GM19324 (cell line): ENCODE results near the gene KRT35.

ENCODE experiments used
- ATAC-seq: cut with Tn5 transposase; IDR thresholded peaks from one replicate; pipeline ENCODE4 v1.9.1; 2021; ENCODE audit warnings: mild to moderate bottlenecking, moderate library complexity; ENCODE audit not compliant: unreplicated experiment, low FRiP score

Gene KRT35

DNA sequence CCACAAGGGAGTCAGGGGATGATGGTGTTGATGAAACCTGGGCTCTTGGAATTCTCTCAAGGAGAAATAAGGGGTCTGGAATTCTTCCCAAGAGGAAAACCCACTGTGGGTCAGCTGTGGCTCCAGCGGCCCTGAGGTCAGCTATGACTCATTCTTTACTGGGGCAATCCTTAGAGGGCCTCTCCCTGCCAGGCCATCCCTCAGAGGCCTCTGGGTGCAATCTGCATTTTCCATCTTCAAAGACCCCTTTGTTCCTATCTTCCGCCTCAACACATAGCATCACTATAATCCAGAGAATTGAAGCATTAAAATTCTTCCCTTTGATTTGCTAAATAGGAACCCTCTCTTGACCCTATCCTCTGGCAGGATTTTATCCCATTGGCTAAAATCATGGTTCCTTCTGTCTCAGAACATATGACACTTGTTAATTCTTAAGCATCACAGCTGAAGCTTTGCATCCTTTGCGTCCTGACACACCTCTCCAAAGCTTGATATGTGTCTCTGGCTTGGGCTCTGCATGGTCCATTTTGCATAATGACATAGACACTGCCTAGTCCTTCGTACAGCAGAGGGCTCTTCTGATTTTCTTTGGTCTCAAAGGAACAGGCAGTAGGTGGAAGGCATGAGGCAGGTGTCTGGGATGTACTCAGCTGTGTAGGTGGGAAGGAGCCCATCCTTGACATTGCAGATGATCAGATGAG is 52.2 kb downstream of the KRT35 start:
- no peak for ATAC-seq
